SW480 (cell line): ENCODE results near the gene ZNF165.
A peak's percentile ranks its signal among the peaks of the same experiment; 100 is the strongest.
"Not testable (repeated sequence)": the region's sequence is repeated elsewhere in the genome, so short reads cannot be mapped to it uniquely, and the experiment has no call there.

Source experiments
- DNase-seq: peaks from one replicate; pipeline ENCODE4 v3.0.0-alpha.2; 2016; ENCODE audit warnings: low spot score

ZNF165 gene

GRCh38 chr6:28080381-28080630 lies at the start of gene ZNF165:
TSS of gene ZNF165 (plus strand) at chr6:28080568. CDS start at chr6:28085481, 4,913 bp downstream.
- not testable (repeated sequence) for DNase-seq

GRCh38 chr6:28053584-28053983 lies 26.8 kb upstream of the ZNF165 start:
- DNase-seq = no peak

DNA sequence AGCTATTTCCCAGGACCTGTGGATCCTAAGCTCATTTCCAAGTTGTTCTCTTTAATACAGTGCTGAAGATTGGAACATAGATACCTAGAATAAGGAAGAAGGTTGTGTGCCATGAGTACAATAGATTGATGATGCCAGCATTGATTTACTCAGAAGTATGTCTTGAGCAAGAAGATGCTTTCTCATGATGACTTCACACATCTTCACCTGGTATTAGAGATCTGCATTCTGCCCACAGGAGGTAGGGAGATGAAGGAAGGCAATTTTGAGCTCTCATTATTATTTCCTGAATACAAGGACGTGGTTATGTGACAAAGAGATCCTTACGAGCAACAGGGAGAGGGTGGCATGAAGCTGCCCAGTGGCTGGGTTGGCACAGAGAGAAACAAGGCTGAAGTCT lies 20.0 kb upstream of the ZNF165 start:
- DNase-seq = no peak

DNA sequence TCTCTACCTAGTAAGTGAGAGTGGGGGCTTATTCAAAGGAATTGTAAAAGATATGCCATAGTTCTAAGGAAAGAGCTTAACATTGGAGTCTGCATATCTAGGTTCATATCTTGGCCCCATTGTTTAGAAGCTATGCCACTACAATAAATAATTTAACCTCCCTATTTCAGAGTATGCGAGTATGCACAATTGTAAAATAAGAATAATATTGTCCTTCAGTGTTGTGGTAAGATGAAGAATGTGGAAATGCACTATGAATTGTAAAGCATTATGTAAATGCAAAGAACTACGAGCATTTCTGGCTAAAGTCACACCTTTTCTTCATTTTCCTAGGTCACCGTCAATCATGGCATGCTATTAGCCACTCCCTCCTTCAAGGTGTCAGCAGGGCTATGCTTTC lies 16.1 kb upstream of the ZNF165 start:
- no peak for DNase-seq

GRCh38 chr6:28068067-28068466 lies 12.3 kb upstream of the ZNF165 start:
- no peak for DNase-seq

DNA sequence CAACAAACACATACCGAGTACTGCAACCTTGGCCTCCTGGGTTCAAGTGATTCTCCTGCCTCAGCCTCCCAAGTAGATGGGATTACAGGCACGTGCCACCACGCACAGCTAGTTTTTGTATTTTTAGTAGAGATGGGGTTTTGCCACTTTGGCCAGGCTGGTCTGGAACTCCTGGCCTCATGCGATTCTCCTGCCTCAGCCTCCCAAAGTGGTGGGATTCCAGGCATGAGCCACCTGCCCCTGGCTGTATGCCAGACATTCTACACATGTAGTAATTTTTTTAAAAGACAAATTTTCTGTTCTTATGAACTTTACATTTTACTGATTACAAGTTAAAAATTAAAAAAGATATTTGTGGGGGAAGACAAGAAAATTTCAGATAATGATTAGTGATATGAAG lies 9.4 kb upstream of the ZNF165 start:
- DNase-seq = not testable (repeated sequence)

GRCh38 chr6:28078050-28078449 lies 2.3 kb upstream of the ZNF165 start:
- DNase-seq = no peak

GRCh38 chr6:28078836-28079235 lies 1.5 kb upstream of the ZNF165 start:
- no peak for DNase-seq

DNA sequence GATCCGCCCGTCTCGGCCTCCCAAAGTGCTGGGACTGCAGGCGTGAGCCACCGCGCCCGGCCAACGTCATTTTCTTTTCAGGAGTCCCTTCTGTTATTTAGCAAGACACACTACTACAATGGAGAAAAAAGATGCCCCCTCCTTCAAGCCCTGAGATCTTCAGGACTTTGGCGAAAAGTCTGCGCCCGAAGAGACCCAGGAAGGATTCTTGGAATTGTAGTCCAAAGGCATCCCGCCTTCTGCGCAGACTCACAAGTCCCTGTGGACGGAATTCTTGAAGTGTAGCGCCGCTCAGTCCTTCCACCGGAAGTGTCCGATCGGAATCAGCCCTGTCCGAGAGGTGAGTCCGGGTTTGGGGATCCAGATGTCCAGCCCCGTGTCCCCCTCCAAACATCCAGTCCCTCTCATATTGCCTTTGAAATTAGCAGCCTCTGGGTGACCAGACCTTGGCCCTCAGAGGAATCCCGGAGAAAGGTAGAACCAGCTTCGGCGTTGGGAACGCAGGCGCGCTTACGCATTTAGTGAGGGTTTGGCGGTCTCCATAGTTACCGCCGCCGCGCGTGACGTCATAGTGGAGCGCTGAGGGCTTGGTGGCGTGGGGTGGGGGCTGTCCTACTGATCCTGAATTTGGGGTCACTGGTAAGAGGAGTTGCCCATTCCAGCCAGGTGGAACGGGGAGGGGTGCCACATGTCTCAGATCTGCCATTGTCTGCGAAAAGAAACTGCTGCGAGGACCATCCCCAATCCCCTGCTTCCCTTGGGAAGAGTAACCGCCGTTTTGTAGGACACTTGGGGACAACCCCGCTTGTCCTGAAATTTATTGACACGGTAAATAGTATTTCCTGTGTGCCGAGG lies 490 bp downstream of the ZNF165 start:
- peak; percentile 89 for DNase-seq

- DNase-seq = no peak
Observed at GRCh38 chr6:28081486-28081751, 1.1 kb downstream of the ZNF165 start.

DNA sequence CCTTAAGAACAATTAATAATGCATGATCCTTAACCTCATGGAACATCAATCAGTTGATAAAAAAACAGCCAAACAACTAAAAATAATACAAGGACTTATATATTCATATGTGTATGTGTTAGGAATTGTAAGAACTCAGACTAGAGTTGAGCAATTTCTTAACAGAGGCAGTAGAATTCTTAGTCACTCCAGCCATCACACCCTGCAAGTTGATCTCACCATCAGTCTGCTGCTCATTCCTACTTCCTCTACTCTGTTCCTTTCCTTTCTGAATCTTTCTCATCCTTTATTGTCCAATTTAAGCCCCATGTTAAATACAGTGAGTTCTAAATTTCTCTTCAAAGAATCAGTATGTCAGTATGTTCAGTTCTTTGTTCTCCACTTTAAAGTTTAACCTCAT lies 2.6 kb downstream of the ZNF165 start:
- DNase-seq = no peak

GRCh38 chr6:28089054-28089453 lies 8.7 kb downstream of the ZNF165 start:
- DNase-seq = no peak

- DNase-seq = no peak
Observed at GRCh38 chr6:28090917-28091586, 10.7 kb downstream of the ZNF165 start.

GRCh38 chr6:28102222-28102621 lies 21.9 kb downstream of the ZNF165 start:
- not testable (repeated sequence) for DNase-seq

DNA sequence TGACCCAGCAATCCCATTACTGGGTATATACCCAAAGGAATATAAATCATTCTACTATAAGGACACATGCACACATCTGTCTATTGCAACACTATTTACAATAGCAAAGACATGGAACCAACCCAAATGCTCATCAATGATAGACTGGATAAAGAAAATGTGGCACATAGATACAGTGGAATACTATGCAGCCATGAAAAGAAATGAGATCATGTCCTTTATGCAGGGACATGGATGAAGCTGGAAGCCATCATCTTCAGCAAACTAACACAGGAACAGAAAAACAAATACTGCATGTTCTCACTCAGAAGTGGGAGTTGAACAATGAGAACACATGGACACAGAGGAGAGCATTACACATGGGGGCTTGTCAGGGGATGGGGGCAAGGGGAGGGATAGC lies 22.3 kb downstream of the ZNF165 start:
- DNase-seq = not testable (repeated sequence)

DNA sequence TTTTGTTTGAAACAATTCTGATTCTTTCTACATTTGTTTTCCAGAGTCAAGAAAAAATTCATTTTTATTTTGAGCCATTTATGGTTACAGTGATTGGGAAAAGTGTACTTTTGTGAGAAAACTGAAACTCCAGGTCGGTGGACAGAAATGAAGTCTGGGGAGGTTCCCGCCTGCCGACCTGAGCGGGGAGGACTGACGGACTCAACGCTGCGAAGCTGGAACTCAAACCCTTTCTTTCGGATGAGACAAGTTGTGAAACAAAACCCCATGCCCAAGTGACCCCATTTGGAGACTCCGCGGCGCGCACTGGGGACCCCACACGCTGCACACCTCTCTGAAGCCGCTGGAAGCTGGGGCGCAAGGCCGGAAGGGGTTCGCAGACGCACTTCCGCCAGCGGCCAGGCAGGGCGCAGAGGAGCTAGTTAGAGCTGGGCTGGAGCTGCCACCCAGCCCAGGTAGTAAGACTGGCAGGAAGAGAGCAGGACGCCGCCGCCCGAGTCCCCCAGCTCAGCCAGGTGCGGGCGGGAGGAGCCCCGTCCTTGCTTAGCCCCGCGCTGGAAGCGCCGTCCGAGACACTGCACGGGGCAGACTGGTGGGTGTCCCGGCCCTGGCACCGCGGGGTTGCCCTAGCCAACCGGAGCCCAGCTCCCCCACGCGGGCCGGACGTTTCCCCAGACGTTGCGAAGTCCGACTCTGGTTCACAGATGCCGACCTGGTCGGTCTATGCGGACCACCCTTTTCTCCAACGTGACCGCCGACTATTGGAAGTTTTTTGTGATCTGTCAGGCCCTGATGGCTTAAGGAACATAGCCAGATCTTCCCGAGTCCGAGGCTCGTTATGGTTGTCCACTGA lies 24.2 kb downstream of the ZNF165 start:
- peak; percentile 86 for DNase-seq

DNA sequence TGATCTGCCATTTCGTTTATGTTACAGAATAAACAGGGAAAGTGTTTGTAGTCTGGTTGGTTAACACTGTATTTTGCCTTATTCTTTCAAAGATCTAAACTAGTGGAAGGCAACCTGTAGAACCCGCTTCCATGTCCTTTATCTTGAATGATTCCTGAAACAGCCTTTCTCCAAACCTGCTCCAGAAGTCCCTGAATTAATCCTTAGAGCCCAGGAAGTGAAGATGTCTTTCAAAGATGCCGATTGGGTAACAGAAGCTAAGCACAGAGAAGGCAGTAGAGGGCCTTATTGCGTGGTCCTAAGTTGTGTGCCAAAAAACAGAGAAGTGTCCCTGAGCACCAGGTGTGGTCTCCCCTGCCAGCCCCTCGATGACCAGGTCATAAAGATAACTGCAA lies 24.9 kb downstream of the ZNF165 start:
- peak; percentile 3 for DNase-seq

GRCh38 chr6:28107506-28107905 lies 27.1 kb downstream of the ZNF165 start:
- no peak for DNase-seq

DNA sequence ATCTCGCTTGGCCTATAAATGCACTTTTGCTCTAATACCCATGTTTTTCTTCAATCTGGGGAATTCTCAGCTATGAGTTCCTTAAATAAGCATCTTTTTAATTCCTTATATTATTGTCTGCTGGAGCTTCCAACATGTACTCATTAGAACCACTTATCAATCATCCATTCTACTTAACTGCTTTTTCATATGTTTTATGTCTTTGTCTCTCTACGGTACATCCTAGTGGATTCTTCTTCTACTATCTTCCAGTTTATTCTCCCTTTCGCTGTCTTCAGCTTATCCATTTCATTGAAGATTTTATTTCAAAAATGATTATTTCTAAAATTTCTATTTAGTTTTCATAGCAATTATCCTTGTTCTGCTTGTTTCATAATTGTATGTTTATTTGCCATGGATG lies 31.6 kb downstream of the ZNF165 start:
- DNase-seq = no peak

GRCh38 chr6:28115799-28116198 lies 35.4 kb downstream of the ZNF165 start:
- DNase-seq = no peak

- DNase-seq = no peak
Observed at GRCh38 chr6:28117386-28118050, 37.1 kb downstream of the ZNF165 start.

- DNase-seq = no peak
Observed at GRCh38 chr6:28118217-28118616, 37.8 kb downstream of the ZNF165 start.

GRCh38 chr6:28121876-28122275 lies 41.5 kb downstream of the ZNF165 start:
- no peak for DNase-seq
